Stimulated activated CD4-positive, alpha-beta T cell treated with anti-CD3 and anti-CD28 coated beads, Interleukin-12 subunit alpha, Interleukin-12 subunit beta, amount 100 ng/mL, for 24 hours (primary cell): Measurements from ENCODE around the gene ARHGAP18.
A peak's percentile ranks its signal among the peaks of the same experiment; 100 is the strongest.
"Not testable (repeated sequence)": the region's sequence is repeated elsewhere in the genome, so short reads cannot be mapped to it uniquely, and the experiment has no call there.

Experiments
- DNase-seq, 2 experiments: peaks; one replicate each; pipeline ENCODE4 v3.0.0-alpha.2; 2020; ENCODE audit warnings: low read depth in 2 of 2

Gene ARHGAP18

GRCh38 chr6:129583866-129584265 is 126.1 kb downstream of the ARHGAP18 start:
- no peak for DNase-seq

DNA sequence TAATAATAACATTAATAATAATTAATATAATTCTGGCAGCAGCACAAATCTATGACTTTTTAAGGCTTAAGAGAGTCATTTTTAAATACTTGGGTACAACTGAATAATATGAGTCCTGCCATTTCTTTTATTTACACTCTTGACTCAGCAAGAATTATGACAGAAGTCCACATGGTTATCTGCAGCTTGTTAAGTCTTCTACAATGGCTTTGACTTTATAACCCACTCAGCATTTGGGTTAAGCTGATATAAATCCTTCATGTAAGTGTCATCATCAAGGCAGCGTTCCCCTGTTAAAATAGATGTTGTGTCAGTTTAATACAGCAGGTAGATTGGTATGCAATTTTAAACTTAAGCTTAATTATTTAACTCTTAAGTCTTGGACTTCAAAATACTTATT is 131.7 kb downstream of the ARHGAP18 start:
- no peak for DNase-seq

DNA sequence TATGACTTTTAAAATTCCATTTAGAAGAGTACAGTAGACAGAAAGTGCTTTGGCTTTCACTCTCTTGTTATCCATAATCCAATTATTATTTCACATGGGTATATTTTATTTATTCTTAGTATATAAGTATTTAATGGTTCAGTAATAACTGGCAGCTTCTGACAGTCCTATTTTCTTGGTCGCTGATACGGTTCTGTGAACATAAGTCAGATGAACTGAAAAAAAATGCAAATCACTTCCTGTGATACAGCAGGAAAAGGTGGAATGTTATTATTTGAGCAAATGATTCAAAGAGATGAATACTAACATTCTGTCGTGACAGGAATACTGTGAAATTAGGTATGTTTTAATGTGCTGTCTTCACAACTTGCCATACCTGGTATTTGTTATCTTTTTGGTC is 132.3 kb downstream of the ARHGAP18 start:
- no peak for DNase-seq

GRCh38 chr6:129576456-129576855 is 133.5 kb downstream of the ARHGAP18 start:
- no peak for DNase-seq

GRCh38 chr6:129575378-129576118 is 134.4 kb downstream of the ARHGAP18 start:
- no peak for DNase-seq

DNA sequence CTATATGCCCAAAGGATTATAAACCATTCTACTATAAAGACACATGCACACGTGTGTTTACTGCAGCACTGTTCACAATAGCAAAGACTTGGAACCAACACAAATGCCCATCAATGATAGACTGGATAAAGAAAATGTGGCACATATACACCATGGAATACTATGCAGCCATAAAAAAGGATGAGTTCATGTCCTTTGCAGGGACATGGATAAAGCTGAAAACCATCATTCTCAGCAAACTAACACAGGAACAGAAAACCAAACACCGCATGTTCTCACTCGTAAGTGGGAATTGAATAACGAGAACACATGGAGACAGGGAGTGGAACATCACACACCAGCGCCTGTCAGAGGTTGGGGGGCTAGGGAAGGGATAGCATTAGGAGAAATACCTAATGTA is 135.4 kb downstream of the ARHGAP18 start:
- not testable (repeated sequence) for DNase-seq

DNA sequence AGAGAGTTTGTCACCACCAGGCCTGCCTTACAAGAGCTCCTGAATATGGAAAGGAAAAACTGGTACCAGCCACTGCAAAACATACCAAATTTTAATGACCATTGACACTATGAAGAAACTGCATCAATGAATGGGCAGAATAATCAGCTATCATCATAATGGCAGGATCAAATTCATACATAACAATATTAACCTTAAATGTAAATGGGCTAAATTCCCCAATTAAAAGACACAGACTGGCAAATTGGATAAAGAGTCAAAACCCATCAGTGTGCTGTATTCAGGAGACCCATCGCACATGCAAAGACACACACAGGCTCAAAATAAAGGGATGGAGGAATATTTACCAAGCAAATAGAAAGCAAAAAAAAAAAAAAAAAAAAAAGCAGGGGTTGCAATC is 139.0 kb downstream of the ARHGAP18 start:
- not testable (repeated sequence) for DNase-seq

DNA sequence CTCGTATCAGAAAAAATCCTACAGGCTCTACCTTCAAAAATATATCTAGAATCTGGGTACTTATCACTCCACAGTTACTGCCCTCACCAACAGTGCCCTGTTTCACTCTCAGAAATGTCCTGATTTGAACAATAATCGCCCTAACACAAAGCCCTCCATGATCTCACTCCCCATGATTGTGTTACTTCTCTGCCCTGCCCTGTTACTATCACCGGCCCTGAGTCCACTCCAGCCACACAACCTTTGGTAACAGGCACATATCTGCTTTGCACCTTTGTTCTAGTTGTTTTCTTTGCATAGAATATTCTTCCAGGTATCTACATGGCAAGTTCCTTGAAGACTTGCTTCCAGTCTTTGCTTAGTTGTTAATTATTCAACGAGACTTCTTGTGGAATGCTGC is 142.0 kb downstream of the ARHGAP18 start:
- no peak for DNase-seq

DNA sequence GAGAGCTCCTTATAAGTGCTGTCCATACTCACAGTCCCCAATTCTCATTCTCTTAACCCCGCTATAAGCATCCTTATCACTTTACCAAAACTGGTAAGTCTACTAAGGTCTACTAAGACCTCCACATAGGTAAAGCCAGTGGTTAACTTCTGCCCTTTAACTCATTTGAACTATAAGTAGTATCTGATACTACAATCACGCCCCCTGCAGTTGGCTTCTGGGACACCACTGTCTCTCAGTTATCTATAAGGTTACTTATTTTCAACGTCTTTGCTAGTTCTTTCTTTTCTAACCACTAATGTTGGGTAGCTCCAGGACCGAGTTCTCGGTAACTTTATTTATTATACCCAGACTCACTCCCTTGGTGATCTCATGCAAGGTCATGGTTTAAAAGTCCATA is 142.6 kb downstream of the ARHGAP18 start:
- DNase-seq, result peak in 1 of 2 experiments; percentile 43

- no peak for DNase-seq
These were observed 144.2 kb downstream of the ARHGAP18 start for GRCh38 chr6:129565811-129566210.

GRCh38 chr6:129565366-129565765 is 144.6 kb downstream of the ARHGAP18 start:
- no peak for DNase-seq

GRCh38 chr6:129558248-129558647 is 151.7 kb downstream of the ARHGAP18 start:
- DNase-seq, result no peak

DNA sequence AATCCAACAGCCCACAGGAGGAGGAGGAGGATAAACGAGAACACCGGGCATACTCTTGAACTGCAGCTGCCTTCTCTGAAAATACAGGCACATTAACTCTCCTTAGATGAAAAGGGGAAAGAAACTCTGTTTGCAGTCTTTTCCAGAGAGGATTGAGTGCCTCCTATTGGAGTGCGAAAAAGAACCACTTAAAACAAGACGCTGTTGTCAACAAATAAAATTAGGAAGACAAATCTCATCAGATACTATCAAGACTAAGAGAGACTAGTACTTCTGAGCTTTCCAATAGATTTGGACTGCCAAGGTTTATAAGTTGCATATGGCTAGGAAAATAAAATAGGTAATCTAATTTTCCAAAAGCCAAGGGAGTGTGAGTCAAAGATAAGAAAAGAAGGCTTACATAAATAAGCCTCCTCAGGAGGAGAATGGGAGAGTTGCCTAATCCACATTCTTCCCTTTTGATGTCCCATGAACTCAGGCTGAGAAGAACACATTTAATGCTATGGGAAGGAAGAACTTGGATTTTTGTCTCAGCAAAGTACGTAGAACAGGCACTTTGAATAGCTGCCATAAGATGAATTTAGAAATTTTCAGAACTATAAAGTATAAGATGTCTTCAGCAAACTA is 154.7 kb downstream of the ARHGAP18 start:
- DNase-seq, result no peak

DNA sequence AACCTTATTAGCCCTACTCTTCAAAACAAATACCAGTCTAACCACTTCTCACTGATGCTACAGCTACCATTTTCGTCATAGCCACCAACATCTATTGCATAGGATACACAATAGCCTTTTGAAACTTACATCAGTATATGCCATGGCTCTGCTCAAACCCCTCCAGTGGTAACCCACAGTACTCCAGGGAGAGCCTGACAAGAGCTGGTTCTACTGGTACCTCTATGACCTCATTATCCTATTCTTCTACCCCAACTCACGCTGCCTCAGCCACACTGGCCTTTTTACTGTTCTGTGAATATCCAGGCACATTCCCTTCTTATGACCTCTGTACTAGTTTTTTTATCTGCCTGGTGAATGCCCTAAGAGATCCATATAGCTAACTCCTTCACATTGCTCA is 157.6 kb downstream of the ARHGAP18 start:
- DNase-seq, result no peak

- no peak for DNase-seq
These were observed 158.5 kb downstream of the ARHGAP18 start for GRCh38 chr6:129551486-129551885.

DNA sequence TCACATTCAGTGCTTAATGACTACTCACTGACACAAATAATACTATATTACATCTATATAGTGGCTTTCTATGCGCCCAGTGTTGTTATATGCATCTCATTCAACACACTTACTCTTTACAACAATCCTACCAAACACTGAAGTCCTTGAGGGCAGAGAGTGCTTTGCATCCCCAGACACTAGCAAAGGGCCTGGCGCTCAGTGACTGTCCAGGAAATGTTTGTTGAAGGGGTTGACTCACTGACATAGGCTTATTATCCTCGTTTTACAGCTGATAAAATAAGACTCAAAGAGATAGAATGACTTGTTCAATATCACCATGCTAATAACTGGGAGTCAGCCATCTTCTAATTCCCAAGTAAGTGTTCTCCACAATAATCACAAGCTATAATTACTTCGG is 163.3 kb downstream of the ARHGAP18 start:
- DNase-seq, result no peak

- DNase-seq, result no peak
These were observed 164.9 kb downstream of the ARHGAP18 start for GRCh38 chr6:129544892-129545612.

DNA sequence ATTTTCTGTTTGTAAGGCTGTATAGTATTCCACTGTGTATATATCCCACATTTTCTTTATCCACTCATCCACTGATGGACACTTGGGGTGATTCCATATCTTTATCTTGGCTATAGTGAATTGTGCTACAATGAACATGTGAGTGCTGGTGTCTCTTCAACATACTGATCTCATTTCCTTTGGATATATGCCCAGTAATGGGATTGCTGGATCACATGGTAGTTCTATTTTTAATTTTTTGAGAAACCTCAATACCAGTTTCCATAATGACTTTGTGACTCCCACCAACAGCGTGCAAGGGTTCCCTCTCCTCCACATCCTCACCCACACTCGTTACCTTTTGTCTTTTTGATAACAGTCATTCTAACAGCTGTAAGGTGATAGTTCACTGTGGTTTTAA is 166.0 kb downstream of the ARHGAP18 start:
- no peak for DNase-seq

DNA sequence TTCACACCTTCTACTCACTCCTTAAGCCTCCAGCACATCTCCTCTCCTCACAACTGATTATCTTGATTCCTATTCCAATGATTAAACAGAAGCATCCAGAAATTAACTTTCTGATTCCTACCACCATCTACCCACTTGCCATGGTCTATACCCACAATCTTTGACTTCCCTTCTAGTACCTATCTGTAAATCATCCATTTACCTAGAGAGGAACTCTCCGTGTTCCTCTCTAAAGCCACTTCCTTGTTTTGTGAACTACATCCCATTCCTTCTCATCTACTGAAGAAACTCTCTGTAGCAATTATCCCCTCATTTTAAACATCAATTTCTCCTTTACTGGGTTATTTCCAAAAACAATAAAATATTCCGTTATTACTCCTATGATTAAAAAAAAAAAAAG is 167.3 kb downstream of the ARHGAP18 start:
- no peak for DNase-seq

DNA sequence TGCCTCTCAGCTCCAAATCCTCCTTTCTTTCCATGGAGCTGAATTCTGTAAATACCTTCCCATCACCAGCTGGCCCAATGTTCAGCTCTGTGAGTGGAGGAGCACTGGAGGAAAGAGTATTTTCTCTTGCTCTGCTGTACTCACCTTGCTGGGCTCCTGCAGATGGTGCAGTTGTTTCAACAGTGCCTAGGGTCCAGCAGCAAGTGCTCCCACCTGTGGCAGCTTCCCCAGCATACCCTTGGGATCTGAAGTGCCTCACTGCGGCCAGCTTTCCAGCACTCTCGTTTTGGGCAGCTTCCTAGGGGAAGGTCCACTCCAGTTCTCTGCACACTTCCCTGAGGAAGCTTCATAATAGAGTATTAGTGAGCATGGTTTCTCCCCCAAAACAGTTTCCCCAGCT is 170.9 kb downstream of the ARHGAP18 start:
- no peak for DNase-seq

GRCh38 chr6:129536271-129536670 is 173.7 kb downstream of the ARHGAP18 start:
- DNase-seq, result no peak

GRCh38 chr6:129534926-129535325 is 175.1 kb downstream of the ARHGAP18 start:
- DNase-seq, result no peak
